C4-2B (cell line): ENCODE results near the gene HHLA2.

Experiments used
- H3K27ac ChIP-seq: fragments of 450-650 bp; 2 replicates; pipeline ENCODE4 v1.5.1; 2017
- ZFX ChIP-seq: fragments of 450-650 bp; IDR thresholded peaks from 2 replicates; pipeline ENCODE4 v1.6.1; 2017
- TF ChIP-seq, protein P1 (sequence below): fragments of 450-650 bp; conservative IDR thresholded peaks from 2 replicates; pipeline ENCODE4 v1.5.1; 2017; ENCODE audit warnings: mild to moderate bottlenecking

Gene HHLA2

DNA sequence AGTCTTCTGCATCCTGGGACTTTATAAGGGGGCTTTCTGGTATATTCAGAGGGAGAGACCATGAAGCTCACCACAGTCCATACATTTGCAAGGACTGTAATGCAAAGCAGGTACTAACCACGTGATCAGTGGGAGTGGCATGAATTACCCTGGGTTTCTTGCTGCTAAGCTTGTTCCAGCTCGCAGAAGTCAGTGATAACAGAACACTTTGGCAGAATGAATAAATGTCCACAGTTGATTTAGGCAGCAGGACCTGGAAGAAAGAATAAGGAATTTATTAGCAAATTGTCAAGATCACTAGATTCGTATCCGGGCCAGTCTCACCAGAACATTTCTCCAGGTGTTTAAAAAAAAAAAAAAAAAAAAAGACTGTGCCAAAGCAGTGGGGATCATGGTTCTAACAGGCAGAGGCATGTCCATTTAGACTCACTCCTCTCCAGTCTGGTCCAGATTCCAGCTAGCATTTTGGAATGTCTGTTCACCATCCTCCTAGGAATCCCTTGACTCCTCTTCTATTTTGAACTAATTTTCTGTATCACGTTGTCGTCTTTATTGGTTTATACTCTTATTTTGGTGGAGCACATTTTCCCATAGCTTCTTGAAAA is 24.5 kb downstream of the HHLA2 start:
- TF ChIP-seq ZFX: no peak
- TF ChIP-seq, protein P1, sequence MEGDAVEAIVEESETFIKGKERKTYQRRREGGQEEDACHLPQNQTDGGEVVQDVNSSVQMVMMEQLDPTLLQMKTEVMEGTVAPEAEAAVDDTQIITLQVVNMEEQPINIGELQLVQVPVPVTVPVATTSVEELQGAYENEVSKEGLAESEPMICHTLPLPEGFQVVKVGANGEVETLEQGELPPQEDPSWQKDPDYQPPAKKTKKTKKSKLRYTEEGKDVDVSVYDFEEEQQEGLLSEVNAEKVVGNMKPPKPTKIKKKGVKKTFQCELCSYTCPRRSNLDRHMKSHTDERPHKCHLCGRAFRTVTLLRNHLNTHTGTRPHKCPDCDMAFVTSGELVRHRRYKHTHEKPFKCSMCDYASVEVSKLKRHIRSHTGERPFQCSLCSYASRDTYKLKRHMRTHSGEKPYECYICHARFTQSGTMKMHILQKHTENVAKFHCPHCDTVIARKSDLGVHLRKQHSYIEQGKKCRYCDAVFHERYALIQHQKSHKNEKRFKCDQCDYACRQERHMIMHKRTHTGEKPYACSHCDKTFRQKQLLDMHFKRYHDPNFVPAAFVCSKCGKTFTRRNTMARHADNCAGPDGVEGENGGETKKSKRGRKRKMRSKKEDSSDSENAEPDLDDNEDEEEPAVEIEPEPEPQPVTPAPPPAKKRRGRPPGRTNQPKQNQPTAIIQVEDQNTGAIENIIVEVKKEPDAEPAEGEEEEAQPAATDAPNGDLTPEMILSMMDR: no peak
- no peak overlapping the region for H3K27ac ChIP-seq

- H3K27ac ChIP-seq: no peak overlapping the region
- TF ChIP-seq, protein P1: no peak
- TF ChIP-seq ZFX: no peak
Measured at GRCh38 chr3:108322352-108322751, 26.0 kb downstream of the HHLA2 start.

DNA sequence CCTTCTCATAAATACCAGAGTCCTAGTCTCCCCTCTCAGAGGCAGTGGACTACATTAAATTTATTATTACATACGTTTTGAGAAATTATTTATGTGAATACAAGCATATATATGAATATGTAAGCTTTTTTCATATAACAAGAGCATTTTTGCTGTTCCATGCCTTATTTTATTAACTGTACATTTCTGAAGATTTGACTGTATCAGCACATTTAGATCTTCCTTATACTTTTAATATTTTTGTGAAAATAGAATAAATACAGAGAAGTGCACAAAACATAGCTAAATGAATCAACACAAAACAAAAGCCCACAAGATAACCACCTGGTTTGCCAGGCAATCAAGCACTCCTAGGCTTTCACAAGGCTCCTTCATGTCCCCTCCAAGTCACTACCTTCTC is 27.8 kb downstream of the HHLA2 start:
- TF ChIP-seq ZFX: no peak
- TF ChIP-seq, protein P1: no peak
- no peak overlapping the region for H3K27ac ChIP-seq

- TF ChIP-seq, protein P1: no peak
- no peak for TF ChIP-seq ZFX
- no peak overlapping the region for H3K27ac ChIP-seq
Measured at GRCh38 chr3:108327168-108327567, 30.8 kb downstream of the HHLA2 start.

- TF ChIP-seq ZFX: no peak
- TF ChIP-seq, protein P1: no peak
- H3K27ac ChIP-seq: no peak overlapping the region
Measured at GRCh38 chr3:108328821-108329486, 32.6 kb downstream of the HHLA2 start.

- no peak overlapping the region for H3K27ac ChIP-seq
- TF ChIP-seq, protein P1: no peak
- no peak for TF ChIP-seq ZFX
Measured at GRCh38 chr3:108329508-108329907, 33.2 kb downstream of the HHLA2 start.

DNA sequence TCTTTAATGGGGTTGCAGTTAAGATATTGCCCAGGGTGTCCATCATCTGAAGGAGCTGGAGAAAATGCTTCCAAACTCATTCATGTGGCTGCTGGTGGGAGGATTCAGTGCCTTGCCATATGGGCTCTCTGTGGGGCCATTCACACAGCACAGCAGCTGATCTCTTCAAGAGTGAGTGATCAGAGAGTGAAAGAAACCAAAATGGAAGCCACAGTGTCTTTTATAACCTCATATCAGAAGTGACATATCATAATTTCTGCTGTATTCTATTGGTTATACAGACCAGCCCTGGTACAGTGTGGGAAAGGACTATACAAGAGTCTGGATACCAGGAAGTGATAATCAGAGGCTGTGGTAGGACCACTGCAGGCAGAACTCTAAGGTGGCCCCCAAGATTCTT is 33.6 kb downstream of the HHLA2 start:
- H3K27ac ChIP-seq: no peak overlapping the region
- TF ChIP-seq ZFX: no peak
- TF ChIP-seq, protein P1: no peak
